HepG2 (cell line): ENCODE results near the gene NTRK2. TPM values are rescaled to one million over a fixed set of nuclear protein-coding genes. Genes with fewer than 3 reads are reported as not detected.

Source experiments
- ARID4A ChIP-seq: sonication (generic); formaldehyde crosslinking; IDR thresholded peaks from 2 replicates; pipeline ENCODE4 v1.5.0; 2020; ENCODE audit warnings: mild to moderate bottlenecking, missing genetic modification reagents, borderline replicate concordance
- GPBP1L1 ChIP-seq: sonication (generic); formaldehyde crosslinking; IDR thresholded peaks from 2 replicates; pipeline ENCODE4 v1.5.0; 2020; ENCODE audit warnings: mild to moderate bottlenecking, missing genetic modification reagents
- NFE2 ChIP-seq: sonication (generic); formaldehyde crosslinking; IDR thresholded peaks from 2 replicates; pipeline ENCODE4 v1.4.0; 2020; ENCODE audit warnings: missing genetic modification reagents
- PATZ1 ChIP-seq: sonication (generic); formaldehyde crosslinking; IDR thresholded peaks from 2 replicates; pipeline ENCODE4 v1.4.0; 2020; ENCODE audit warnings: missing genetic modification reagents
- THAP7 ChIP-seq: sonication (generic); formaldehyde crosslinking; IDR thresholded peaks from 2 replicates; pipeline ENCODE4 v1.8.1; 2023; ENCODE audit warnings: mild to moderate bottlenecking, missing genetic modification reagents
- THAP9 ChIP-seq: sonication (generic); formaldehyde crosslinking; IDR thresholded peaks from 2 replicates; pipeline ENCODE4; 2020; ENCODE audit warnings: missing genetic modification reagents, mild to moderate bottlenecking, borderline replicate concordance
- ZNF407 ChIP-seq: sonication (generic); formaldehyde crosslinking; IDR thresholded peaks from one replicate; pipeline ENCODE4 v1.5.1; 2020; ENCODE audit warnings: mild to moderate bottlenecking, missing genetic modification reagents; ENCODE audit errors: not compliant biosample characterization
- polyA plus RNA-seq, 8 experiments: library from polyadenylated mRNA; depleted of rRNA in 3 of 8; stranded (reverse) in 7 of 8; unstranded in 1 of 8; fragments of >200 nt; fragmentation: Illumina TruSeq in 4 of 8; extraction: Trizol in 4 of 8; gene quantifications; 2 replicates each; pipeline versions ENCODE4 v1.2.1 to v1.2.3, GENCODE V29; 2011 to 2016; ENCODE audit warnings: low read depth in 4 of 8, missing spikeins in 1 of 8, mixed read lengths in 1 of 8; ENCODE audit not compliant: insufficient read depth in 1 of 8
- total RNA-seq, 5 experiments: library from RNA; depleted of rRNA; stranded (reverse); fragments of >200 nt; fragmentation: Illumina TruSeq; extraction: Trizol; gene quantifications; 2 replicates each; pipeline ENCODE4 v1.2.3, GENCODE V29; 2016; ENCODE audit warnings: low read depth in 1 of 5

Gene NTRK2
- total and polyA plus RNA-seq, 2 of the 13 experiments (the other 11 are each of a cell fraction or from before 2014, with no cell fraction given) = not detected

- TF ChIP-seq THAP9 = no peak
- no peak for TF ChIP-seq ARID4A (CRISPR knock-in tag)
- TF ChIP-seq GPBP1L1 (CRISPR knock-in tag) = no peak
- no peak for TF ChIP-seq NFE2 (CRISPR knock-in tag)
- no peak for TF ChIP-seq ZNF407 (CRISPR knock-in tag)
- no peak for TF ChIP-seq THAP7 (CRISPR knock-in tag)
- no peak for TF ChIP-seq PATZ1
Measured at GRCh38 chr9:85013703-85014102, 344.2 kb downstream of the NTRK2 start (continued).
